PC-3 (cell line): ENCODE data around the gene MAGI2. TPM values are rescaled to one million over a fixed set of nuclear protein-coding genes. Genes with fewer than 3 reads are reported as not detected.
"Not testable (repeated sequence)": the region's sequence is repeated elsewhere in the genome, so short reads cannot be mapped to it uniquely, and the experiment has no call there.

Experiments
- ATAC-seq: fragments of 200-7000 bp; cut with Tn5 transposase; 2 replicates; pipeline ENCODE4 v1.9.1; 2020; ENCODE audit warnings: mild to moderate bottlenecking, moderate library complexity
- BruUV-seq: library from RNA; stranded (reverse); fragments of 400-500 nt; replicated peaks from 2 replicates; lab custom pipeline; 2021; lab: Mats Ljungman, UMichigan
- CTCF ChIA-PET: fragments of 300-600 bp; sonication (Branson Sonifier 250); formaldehyde crosslinking; loops from one replicate; lab custom pipeline; 2022; ENCODE audit warnings: antibody characterized with exemption; lab: Charles Lee
- POLR2A ChIA-PET: fragments of 300-600 bp; sonication (Branson Sonifier 250); formaldehyde crosslinking; loops from one replicate; lab custom pipeline; 2022; ENCODE audit warnings: antibody characterized with exemption; ENCODE audit not compliant: unreplicated experiment; lab: Charles Lee
- DNase-seq: peaks from one replicate; pipeline ENCODE4 v3.0.0-alpha.2; 2015
- H2AFZ ChIP-seq: fragments of 300-600 bp; sonication (generic); 2 replicates; pipeline ENCODE4 v1.6.0; 2016; ENCODE audit warnings: antibody characterized with exemption, low read length
- H3F3A ChIP-seq: fragments of 300-600 bp; sonication (generic); one replicate; pipeline ENCODE4 v1.6.0; 2017; ENCODE audit warnings: antibody characterized with exemption, low read length, control low read depth, mild to moderate bottlenecking; ENCODE audit not compliant: unreplicated experiment
- H3K27ac ChIP-seq: fragments of 300-600 bp; sonication (generic); 2 replicates; pipeline ENCODE4 v1.5.1; 2016; ENCODE audit warnings: mild to moderate bottlenecking, low read length
- H3K27me3 ChIP-seq: fragments of 300-600 bp; sonication (generic); 2 replicates; pipeline ENCODE4 v1.6.1; 2016; ENCODE audit warnings: low read length, mixed read lengths
- H3K36me3 ChIP-seq: fragments of 300-600 bp; sonication (generic); 2 replicates; pipeline ENCODE4 v1.6.1; 2016; ENCODE audit warnings: low read depth, mixed run types, low read length, mixed read lengths
- H3K4me1 ChIP-seq: fragments of 300-600 bp; sonication (generic); 2 replicates; pipeline ENCODE4 v1.5.1; 2016; ENCODE audit warnings: low read length; ENCODE audit not compliant: insufficient read depth
- H3K4me2 ChIP-seq: fragments of 300-600 bp; sonication (generic); 2 replicates; pipeline ENCODE4 v1.6.0; 2016; ENCODE audit warnings: low read length
- H3K4me3 ChIP-seq: fragments of 300-600 bp; sonication (generic); 2 replicates; pipeline ENCODE4 v1.5.1; 2016; ENCODE audit warnings: mild to moderate bottlenecking, low read length, mixed read lengths
- H3K79me2 ChIP-seq: fragments of 300-600 bp; sonication (generic); 2 replicates; pipeline ENCODE4 v1.6.1; 2017; ENCODE audit warnings: low read length, mixed read lengths
- H3K9ac ChIP-seq: fragments of 300-600 bp; sonication (generic); 2 replicates; pipeline ENCODE4 v1.6.0; 2016; ENCODE audit warnings: mild to moderate bottlenecking, low read length
- H3K9me2 ChIP-seq: fragments of 300-600 bp; sonication (generic); replicated peaks from 2 replicates; pipeline ENCODE4 v1.6.1; 2016; ENCODE audit warnings: mixed run types, low read length, mixed read lengths
- H3K9me3 ChIP-seq: fragments of 300-600 bp; sonication (generic); 2 replicates; pipeline ENCODE4 v1.6.1; 2016; ENCODE audit warnings: low read length, mixed read lengths
- H4K20me1 ChIP-seq: fragments of 300-600 bp; sonication (generic); 2 replicates; pipeline ENCODE4 v1.6.1; 2016; ENCODE audit warnings: low read length, mixed read lengths
- CTCF ChIP-seq: fragments of 300-600 bp; sonication (generic); conservative IDR thresholded peaks from 2 replicates; pipeline ENCODE4 v1.5.1; 2017; ENCODE audit warnings: antibody characterized with exemption, low read depth, mild to moderate bottlenecking, low read length
- EZH2 ChIP-seq: fragments of 300-600 bp; sonication (generic); IDR thresholded peaks from one replicate; pipeline ENCODE4 v1.6.1; 2017; ENCODE audit warnings: antibody characterized with exemption, mild to moderate bottlenecking, low read length; ENCODE audit not compliant: unreplicated experiment
- EZH2phosphoT487 ChIP-seq: fragments of 300-600 bp; sonication (generic); IDR thresholded peaks from 2 replicates; pipeline ENCODE4 v1.6.1; 2018; ENCODE audit warnings: mild to moderate bottlenecking, antibody characterized with exemption, low read length, borderline replicate concordance
- intact Hi-C: fragments of 100-400 bp; cut with micrococcal nuclease; formaldehyde crosslinking; loops from 2 replicates; pipeline ENCODE4 v1.9.0; 2023
- total RNA-seq: library from RNA; depleted of rRNA; stranded (reverse); fragments of >200 nt; gene quantifications from 2 replicates; pipeline ENCODE4 v1.2.3, GENCODE V29; 2014

The MAGI2 gene
- total RNA-seq, 1 experiment from 2014 or later = not detected

GRCh38 chr7:78514634-78515033, 938.8 kb downstream of the MAGI2 start:
- Histone ChIP-seq H3K36me3 (no peaks in the 10 kb centered on the region), H3K27ac (no peak overlapping the region), H3K9ac (no peak overlapping the region), H2AFZ (no peak overlapping the region), H4K20me1 (no peaks in the 10 kb centered on the region), H3K4me1 (no peaks in the 10 kb centered on the region), H3K79me2 (no peaks in the 10 kb centered on the region), H3K4me3 (no peak overlapping the region), H3K9me2 (no peaks in the 10 kb centered on the region), H3K27me3 (peaks cover 13% of the 10 kb centered on the region; the same call in 1 of the 2 replicates), H3K4me2 (no peak overlapping the region), H3K9me3 (no peaks in the 10 kb centered on the region), H3F3A (no peaks in the 10 kb centered on the region)
- DNase-seq = no peak
- BruUV-seq = no TSS peak
- intact Hi-C loops = loop anchor here (5.0 kb wide), 2 partner anchors 63 to 193 kb away; no protein-coding TSS in a partner anchor
- CTCF ChIA-PET = no interaction called here
- no peak for ATAC-seq
- POLR2A ChIA-PET = no interaction called here
- TF ChIP-seq EZH2 (no peak), EZH2phosphoT487 (no peak), CTCF (no peak)

GRCh38 chr7:78510580-78511188, 942.8 kb downstream of the MAGI2 start:
- DNase-seq = peak; percentile 47
- Histone ChIP-seq H2AFZ (no peak overlapping the region), H3K27ac (no peak overlapping the region), H3F3A (no peaks in the 10 kb centered on the region), H3K4me3 (no peak overlapping the region), H3K9me3 (no peaks in the 10 kb centered on the region), H3K79me2 (no peaks in the 10 kb centered on the region), H3K9me2 (no peaks in the 10 kb centered on the region), H3K9ac (no peak overlapping the region), H4K20me1 (no peaks in the 10 kb centered on the region), H3K4me1 (no peaks in the 10 kb centered on the region), H3K27me3 (0 out of 2 replicates have a peak, but pooled peaks cover 5% of the 10 kb centered on the region), H3K4me2 (no peak overlapping the region), H3K36me3 (no peaks in the 10 kb centered on the region)
- POLR2A ChIA-PET = no interaction called here
- peak; percentile 74 for ATAC-seq
- BruUV-seq = no TSS peak
- TF ChIP-seq EZH2phosphoT487 = no peak
- TF ChIP-seq CTCF = peak; percentile 73
- TF ChIP-seq EZH2 = no peak
- CTCF ChIA-PET = interaction anchor here (0.5 to 1.0 kb wide), 2 partner anchors 42 to 490 kb away, joined by 4 read pairs; no protein-coding TSS in a partner anchor
- intact Hi-C loops = loop anchor here (1.0 to 5.0 kb wide), 4 partner anchors 67 to 667 kb away; no protein-coding TSS in a partner anchor

GRCh38 chr7:78503301-78503700, 950.2 kb downstream of the MAGI2 start:
- intact Hi-C loops, H3K4me1 ChIP-seq, CTCF ChIA-PET, H2AFZ ChIP-seq, H3K9me3 ChIP-seq, H3K27ac ChIP-seq, H3K4me3 ChIP-seq, H4K20me1 ChIP-seq, ATAC-seq, BruUV-seq, H3K9me2 ChIP-seq, H3F3A ChIP-seq, H3K36me3 ChIP-seq, DNase-seq, H3K9ac ChIP-seq, POLR2A ChIA-PET, H3K79me2 ChIP-seq, H3K4me2 ChIP-seq: not testable (repeated sequence)
- peaks cover 28% of the 10 kb centered on the region for H3K27me3 ChIP-seq
